ENCODE results near the gene PCNX2.

- TF ChIP-seq CTCF (IDR thresholded peaks at IDR 0.05) (no peak), POLR2A (IDR thresholded peaks at IDR 0.05) (no peak)
These were observed 65.5 kb downstream of the PCNX2 start for GRCh38 chr1:233230011-233230410.

Data from body of pancreas (tissue), 4 donors.